WTC11 (cell line): ENCODE measurements around the gene TEKT2.

Experiments used
- ETV6 ChIP-seq: sonication (generic); formaldehyde crosslinking; IDR thresholded peaks from 2 replicates; pipeline ENCODE4 v1.8.1; 2022; ENCODE audit warnings: mild to moderate bottlenecking, missing genetic modification reagents
- NFATC4 ChIP-seq: fragments of 250-450 bp; sonication (Bioruptor Pico); IDR thresholded peaks from 2 replicates; pipeline ENCODE4 v1.9.0; 2021; ENCODE audit warnings: mild to moderate bottlenecking
- SMAD3 ChIP-seq: sonication (generic); formaldehyde crosslinking; IDR thresholded peaks from 2 replicates; pipeline ENCODE4 v1.8.0; 2022; ENCODE audit warnings: missing genetic modification reagents, mild to moderate bottlenecking, borderline replicate concordance
- TF ChIP-seq, protein P1 (sequence below): fragments of 200-600 bp; IDR thresholded peaks from 2 replicates; pipeline ENCODE4 v1.8.0; 2022; ENCODE audit warnings: antibody characterized with exemption
- TF ChIP-seq, protein P2 (sequence below): sonication (generic); formaldehyde crosslinking; IDR thresholded peaks from 2 replicates; pipeline ENCODE4 v1.8.1; 2022; ENCODE audit warnings: mild to moderate bottlenecking, moderate library complexity, missing genetic modification reagents

GRCh38 chr1:36116901-36117300 is 33.0 kb downstream of the TEKT2 start:
- TF ChIP-seq, protein P1, sequence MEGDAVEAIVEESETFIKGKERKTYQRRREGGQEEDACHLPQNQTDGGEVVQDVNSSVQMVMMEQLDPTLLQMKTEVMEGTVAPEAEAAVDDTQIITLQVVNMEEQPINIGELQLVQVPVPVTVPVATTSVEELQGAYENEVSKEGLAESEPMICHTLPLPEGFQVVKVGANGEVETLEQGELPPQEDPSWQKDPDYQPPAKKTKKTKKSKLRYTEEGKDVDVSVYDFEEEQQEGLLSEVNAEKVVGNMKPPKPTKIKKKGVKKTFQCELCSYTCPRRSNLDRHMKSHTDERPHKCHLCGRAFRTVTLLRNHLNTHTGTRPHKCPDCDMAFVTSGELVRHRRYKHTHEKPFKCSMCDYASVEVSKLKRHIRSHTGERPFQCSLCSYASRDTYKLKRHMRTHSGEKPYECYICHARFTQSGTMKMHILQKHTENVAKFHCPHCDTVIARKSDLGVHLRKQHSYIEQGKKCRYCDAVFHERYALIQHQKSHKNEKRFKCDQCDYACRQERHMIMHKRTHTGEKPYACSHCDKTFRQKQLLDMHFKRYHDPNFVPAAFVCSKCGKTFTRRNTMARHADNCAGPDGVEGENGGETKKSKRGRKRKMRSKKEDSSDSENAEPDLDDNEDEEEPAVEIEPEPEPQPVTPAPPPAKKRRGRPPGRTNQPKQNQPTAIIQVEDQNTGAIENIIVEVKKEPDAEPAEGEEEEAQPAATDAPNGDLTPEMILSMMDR, result no peak
- TF ChIP-seq NFATC4 (CRISPR knock-in tag) (no peak), ETV6 (CRISPR knock-in tag) (no peak), SMAD3 (CRISPR knock-in tag) (no peak)
- TF ChIP-seq, protein P2, sequence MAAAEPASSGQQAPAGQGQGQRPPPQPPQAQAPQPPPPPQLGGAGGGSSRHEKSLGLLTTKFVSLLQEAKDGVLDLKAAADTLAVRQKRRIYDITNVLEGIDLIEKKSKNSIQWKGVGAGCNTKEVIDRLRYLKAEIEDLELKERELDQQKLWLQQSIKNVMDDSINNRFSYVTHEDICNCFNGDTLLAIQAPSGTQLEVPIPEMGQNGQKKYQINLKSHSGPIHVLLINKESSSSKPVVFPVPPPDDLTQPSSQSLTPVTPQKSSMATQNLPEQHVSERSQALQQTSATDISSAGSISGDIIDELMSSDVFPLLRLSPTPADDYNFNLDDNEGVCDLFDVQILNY (CRISPR knock-in tag), result no peak
